Heart left ventricle (tissue), 13 donors: ENCODE results near the gene CXCL12.

Source experiments
- CTCF ChIP-seq, 12 donors: fragments of 200-600 bp; sonication (generic) in 4 of 12; IDR thresholded peaks; one replicate each; pipeline versions ENCODE4 v1.5.0 to v1.8.0; 2018 to 2022; ENCODE audit warnings: antibody characterized with exemption in 12 of 12, mild to moderate bottlenecking in 5 of 12
- POLR2A ChIP-seq, 2 donors: fragments of 450-650 bp; IDR thresholded peaks; one replicate each; pipeline ENCODE4 v1.6.1; 2017; ENCODE audit warnings: antibody characterized with exemption in 2 of 2, mild to moderate bottlenecking in 2 of 2, moderate library complexity in 2 of 2
- donor health status: ischemic (EF 13 %, LVEDD 7.1; RV severe dilation, severe dysfunction).
- donor health status: DM: no; HTN: yes; CAD: no.
- donor health status: DM: no; HTN: no; CAD: no.
- donor health status: ischemic (EF 25% LVEDD 6.9; RV normal size, moderate dysfunction).
- donor health status: ischemic (EF 25% LVEDD 5.7; RV mildly dilated, moderate dysfunction).
- donor health status: ischemic (EF 35%, LVEDD 5.7; RV mildly dilated, moderate dysfunction).
- donor health status: nonischemic (EF 11% LVEDD 7.7; RV severe dilation, severe dysfunction).
- donor health status: DM: yes; HTN: yes; CAD: no.
- donor health status: PGD.
- donor health status: ischemic (EF 29% LVEDD 5.4; RV normal size, mild dysfunction).
- donor health status: nonischemic (EF 23%, LVEDD 6.1; RV moderate dilation, normal function).

- TF ChIP-seq CTCF (IDR thresholded peaks at IDR 0.05) (no peak), POLR2A (IDR thresholded peaks at IDR 0.05) (no peak)
These were observed 13.4 kb upstream of the CXCL12 start for GRCh38 chr10:44398271-44398670.
